ENCODE measurements around the gene NFIB. TPM values are rescaled to one million over a fixed set of nuclear protein-coding genes. Genes with fewer than 3 reads are reported as not detected.

The NFIB gene
- polyA plus RNA-seq, 3 donors, result not detected

DNA sequence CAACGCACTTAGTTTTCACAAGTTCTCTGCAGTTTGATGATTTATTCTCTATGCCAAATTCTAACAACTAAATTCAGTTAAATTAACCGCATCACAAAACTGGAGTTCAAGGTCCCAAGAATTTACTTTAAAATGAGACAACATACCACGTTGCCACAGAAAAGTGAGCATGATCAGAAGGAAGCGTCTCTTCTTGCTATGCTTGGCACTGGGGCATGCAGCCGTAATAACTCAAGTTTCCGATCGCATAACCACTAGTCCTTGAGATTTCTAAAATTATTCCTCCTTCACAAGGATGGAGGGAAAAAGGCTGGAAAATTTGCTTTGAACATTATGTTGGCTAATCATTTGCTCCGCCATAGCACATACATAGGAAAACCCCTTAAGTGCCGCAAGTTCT is 13.9 kb downstream of the NFIB start:
- Histone ChIP-seq H3K4me2 (replicated peaks; ENCODE audit: extremely low read depth, low read length, poor library complexity, severe bottlenecking) (no peak overlapping the region), H3K9ac (ENCODE audit: insufficient read depth, low read length, poor library complexity, severe bottlenecking) (no peak overlapping the region), H3K27me3 (ENCODE audit: control insufficient read depth in 2 of 2, insufficient read depth in 2 of 2, low read length in 2 of 2) (peaks cover 8 to 13% of the 10 kb centered on the region in 2 donors), H3K79me2 (ENCODE audit: insufficient read depth, low read length) (no peaks in the 10 kb centered on the region), H4K20me1 (ENCODE audit: insufficient read depth, low read length) (no peaks in the 10 kb centered on the region), H3K36me3 (replicated peaks in 1 of 2; ENCODE audit: control insufficient read depth in 1 of 2, insufficient read depth in 2 of 2, low read length in 2 of 2) (no peaks in the 10 kb centered on the region), H3K4me1 (ENCODE audit: control insufficient read depth in 1 of 2, insufficient read depth in 2 of 2, low read length in 2 of 2) (no peaks in the 10 kb centered on the region), H3K27ac (ENCODE audit: low read depth in 1 of 2, low read length in 2 of 2) (no peak overlapping the region), H3K9me3 (replicated peaks in 1 of 2; ENCODE audit: control insufficient read depth in 1 of 2, insufficient read depth in 1 of 2, low read length in 2 of 2) (no peaks in the 10 kb centered on the region), H3K4me3 (replicated peaks in 1 of 3; ENCODE audit: low read depth in 2 of 3, low read length in 3 of 3) (no peak overlapping the region), H2AFZ (ENCODE audit: insufficient read depth, low read depth, low read length, poor library complexity, severe bottlenecking) (no peak overlapping the region)
- TF ChIP-seq, protein P1, sequence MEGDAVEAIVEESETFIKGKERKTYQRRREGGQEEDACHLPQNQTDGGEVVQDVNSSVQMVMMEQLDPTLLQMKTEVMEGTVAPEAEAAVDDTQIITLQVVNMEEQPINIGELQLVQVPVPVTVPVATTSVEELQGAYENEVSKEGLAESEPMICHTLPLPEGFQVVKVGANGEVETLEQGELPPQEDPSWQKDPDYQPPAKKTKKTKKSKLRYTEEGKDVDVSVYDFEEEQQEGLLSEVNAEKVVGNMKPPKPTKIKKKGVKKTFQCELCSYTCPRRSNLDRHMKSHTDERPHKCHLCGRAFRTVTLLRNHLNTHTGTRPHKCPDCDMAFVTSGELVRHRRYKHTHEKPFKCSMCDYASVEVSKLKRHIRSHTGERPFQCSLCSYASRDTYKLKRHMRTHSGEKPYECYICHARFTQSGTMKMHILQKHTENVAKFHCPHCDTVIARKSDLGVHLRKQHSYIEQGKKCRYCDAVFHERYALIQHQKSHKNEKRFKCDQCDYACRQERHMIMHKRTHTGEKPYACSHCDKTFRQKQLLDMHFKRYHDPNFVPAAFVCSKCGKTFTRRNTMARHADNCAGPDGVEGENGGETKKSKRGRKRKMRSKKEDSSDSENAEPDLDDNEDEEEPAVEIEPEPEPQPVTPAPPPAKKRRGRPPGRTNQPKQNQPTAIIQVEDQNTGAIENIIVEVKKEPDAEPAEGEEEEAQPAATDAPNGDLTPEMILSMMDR (IDR thresholded peaks at IDR 0.05), result no peak
- Mint-ChIP-seq H3K27ac (no peak overlapping the region), H3K27me3 (ENCODE audit: low read depth in 3 of 3) (peaks cover 3 to 16% (median 13%) of the 10 kb centered on the region in 3 donors), H3K36me3 (no peaks in the 10 kb centered on the region), H3K9me3 (peaks cover 0 to 5% (median 0%) of the 10 kb centered on the region in 7 donors), H3K4me1 (no peaks in the 10 kb centered on the region), H3K4me3 (peak overlapping the region in 1 of 2 donors; percentile 50)
- 100% methylated on average over 2 of the region's 9 CpGs for WGBS (ENCODE audit: insufficient coverage)
- no peak for DNase-seq
- intact Hi-C loops (cut with micrococcal nuclease), result no loop called here

DNA sequence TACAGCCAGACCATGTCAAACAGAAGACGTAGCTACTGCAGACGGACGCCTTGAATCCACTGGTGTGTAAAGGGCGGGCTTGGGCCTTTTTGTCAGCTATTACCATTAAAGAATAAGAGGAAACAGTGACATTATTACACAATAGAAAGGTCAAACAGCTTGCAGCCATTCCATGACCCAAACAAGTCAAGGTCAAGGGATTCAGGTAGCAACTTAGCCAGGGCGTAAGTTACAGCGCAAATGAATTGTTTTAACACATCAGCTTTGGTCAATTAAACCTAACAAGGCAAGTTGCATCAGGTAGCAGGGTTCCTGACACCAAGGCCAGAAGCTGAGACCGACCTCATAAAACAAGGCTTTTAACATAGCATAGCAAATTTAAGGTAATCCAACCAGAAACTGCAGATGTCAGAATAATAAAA is 15.3 kb downstream of the NFIB start:
- no peaks in the 10 kb centered on the region for H3K9me3 ChIP-seq (replicated peaks in 1 of 2; ENCODE audit: control insufficient read depth in 1 of 2, insufficient read depth in 1 of 2, low read length in 2 of 2)
- H3K9ac ChIP-seq (ENCODE audit: insufficient read depth, low read length, poor library complexity, severe bottlenecking), result no peak overlapping the region
- WGBS (ENCODE audit: insufficient coverage), result 65% methylated on average over 3 of the region's 7 CpGs
- H3K79me2 ChIP-seq (ENCODE audit: insufficient read depth, low read length), result no peaks in the 10 kb centered on the region
- no peak for DNase-seq
- H3K36me3 ChIP-seq (replicated peaks in 1 of 2; ENCODE audit: control insufficient read depth in 1 of 2, insufficient read depth in 2 of 2, low read length in 2 of 2), result no peaks in the 10 kb centered on the region
- Mint-ChIP-seq H3K9me3 (peaks cover 0 to 5% (median 0%) of the 10 kb centered on the region in 7 donors), H3K4me1 (no peaks in the 10 kb centered on the region), H3K36me3 (no peaks in the 10 kb centered on the region), H3K27me3 (ENCODE audit: low read depth in 3 of 3) (peaks cover 2 to 11% (median 8%) of the 10 kb centered on the region in 3 donors), H3K4me3 (no peak overlapping the region), H3K27ac (no peak overlapping the region)
- no peak overlapping the region for H3K4me2 ChIP-seq (replicated peaks; ENCODE audit: extremely low read depth, low read length, poor library complexity, severe bottlenecking)
- no peaks in the 10 kb centered on the region for H4K20me1 ChIP-seq (ENCODE audit: insufficient read depth, low read length)
- no peak overlapping the region for H3K27ac ChIP-seq (ENCODE audit: low read depth in 1 of 2, low read length in 2 of 2)
- intact Hi-C loops (cut with micrococcal nuclease), result no loop called here
- H3K4me3 ChIP-seq (replicated peaks in 1 of 3; ENCODE audit: low read depth in 2 of 3, low read length in 3 of 3), result no peak overlapping the region
- no peak overlapping the region for H2AFZ ChIP-seq (ENCODE audit: insufficient read depth, low read depth, low read length, poor library complexity, severe bottlenecking)
- TF ChIP-seq, protein P1 (IDR thresholded peaks at IDR 0.05), result no peak
- H3K27me3 ChIP-seq (ENCODE audit: control insufficient read depth in 2 of 2, insufficient read depth in 2 of 2, low read length in 2 of 2), result peaks cover 1 to 7% of the 10 kb centered on the region in 2 donors
- no peaks in the 10 kb centered on the region for H3K4me1 ChIP-seq (ENCODE audit: control insufficient read depth in 1 of 2, insufficient read depth in 2 of 2, low read length in 2 of 2)

Data from CD14-positive monocyte (primary cell).